Aorta (tissue), 5 donors: ENCODE measurements around the gene MYCBP2. TPM values are rescaled to one million over a fixed set of nuclear protein-coding genes. Genes with fewer than 3 reads are reported as not detected.

Source experiments
- ATAC-seq: fragments of 200-7000 bp; cut with Tn5 transposase; one replicate; pipeline ENCODE4 v1.9.1; 2022; ENCODE audit warnings: moderate library complexity; ENCODE audit not compliant: low FRiP score
- DNase-seq, 2 donors: peaks; one replicate each; pipeline ENCODE4 v3.0.0-alpha.2; 2020
- H3K27ac ChIP-seq, 2 donors: one replicate each; pipeline ENCODE4 v1.5.1; 2013; ENCODE audit warnings: low read length in 2 of 2, mild to moderate bottlenecking in 2 of 2, moderate library complexity in 2 of 2, control low read depth in 1 of 2, inconsistent platforms in 1 of 2, low read depth in 1 of 2
- H3K27me3 ChIP-seq, 2 donors: one replicate each; pipeline ENCODE4 v1.6.1; 2013; ENCODE audit warnings: control low read depth in 1 of 2, low read length in 1 of 2, mild to moderate bottlenecking in 1 of 2, moderate library complexity in 1 of 2; ENCODE audit not compliant: insufficient read depth in 2 of 2, control insufficient read depth in 1 of 2
- H3K36me3 ChIP-seq, 2 donors: one replicate each; pipeline ENCODE4 v1.6.1; 2013; ENCODE audit warnings: control low read depth in 1 of 2, low read length in 1 of 2, mild to moderate bottlenecking in 1 of 2; ENCODE audit not compliant: insufficient read depth in 2 of 2, control insufficient read depth in 1 of 2
- H3K4me1 ChIP-seq, 2 donors: one replicate each; pipeline ENCODE4 v1.6.1; 2013; ENCODE audit warnings: low read length in 2 of 2, control low read depth in 1 of 2, mild to moderate bottlenecking in 1 of 2, moderate library complexity in 1 of 2; ENCODE audit not compliant: insufficient read depth in 2 of 2, control insufficient read depth in 1 of 2
- H3K4me3 ChIP-seq, 2 donors: one replicate each; pipeline ENCODE4 v1.5.1; 2013; ENCODE audit warnings: low read length in 2 of 2, control low read depth in 1 of 2, mild to moderate bottlenecking in 1 of 2
- H3K9me3 ChIP-seq: one replicate; pipeline ENCODE4 v1.6.1; 2013; ENCODE audit warnings: mild to moderate bottlenecking, low read length; ENCODE audit not compliant: control insufficient read depth
- WGBS, 2 donors: extraction: QIAGEN DNeasy Blood & Tissue Kit; methylation state at CpG; one replicate each; pipeline ENCODE4 v1.1.7; 2013; 5-methylcytosine and 5-hydroxymethylcytosine counted together
- intact Hi-C, 2 donors: fragments of 100-400 bp; cut with DNase I; formaldehyde crosslinking; loops; one replicate each; pipeline versions ENCODE4 v1.14.2 to v1.15.0; 2022
- polyA plus RNA-seq, 2 donors: library from polyadenylated mRNA; stranded (reverse); fragments of 200-250 nt; gene quantifications; one replicate each; pipeline ENCODE4 v1.2.3, GENCODE V29; 2013
- total RNA-seq, 2 donors: library from RNA; stranded (reverse); fragmentation: NEBNext Ultra II Directional; extraction: Animal tissue kit (Norgen Biotek cat#: 25700); gene quantifications; one replicate each; pipeline ENCODE4 v1.2.1, GENCODE V29; 2021
- donor health status: healthy with polysubstance abuse.
- donor health status: Bipolar disorder and iron deficiency.
- donor health status: DM: no; HTN: no; CAD: no.
- donor health status: DM: no; HTN: no; CAD: no.
- donor health status: DM: yes; HTN: yes; CAD: no.

The MYCBP2 gene
- total and polyA plus RNA-seq, 4 donors: 8.1 to 166 (median 96.1) TPM

- no peak for ATAC-seq
- H3K27me3 ChIP-seq: no peaks in the 10 kb centered on the region
- 59 to 77% methylated on average over 2 of the region's 2 CpGs for WGBS, 2 donors
- no peaks in the 10 kb centered on the region for H3K4me1 ChIP-seq
- peaks cover 6 to 7% of the 10 kb centered on the region in 2 donors for H3K36me3 ChIP-seq
- H3K27ac ChIP-seq: no peak overlapping the region
- no peaks in the 10 kb centered on the region for H3K9me3 ChIP-seq
- H3K4me3 ChIP-seq: no peak overlapping the region
- intact Hi-C loops: no loop called here
- DNase-seq: no peak
Observed at GRCh38 chr13:77067519-77067918, 259.4 kb downstream of the MYCBP2 start.

GRCh38 chr13:77065461-77066147 is 261.3 kb downstream of the MYCBP2 start:
- peaks cover 6 to 7% of the 10 kb centered on the region in 2 donors for H3K36me3 ChIP-seq
- WGBS, 2 donors: 79 to 80% methylated on average over 5 of the region's 5 CpGs
- H3K4me1 ChIP-seq: no peaks in the 10 kb centered on the region
- intact Hi-C loops: no loop called here
- no peak overlapping the region for H3K4me3 ChIP-seq
- no peak overlapping the region for H3K27ac ChIP-seq
- H3K27me3 ChIP-seq: no peaks in the 10 kb centered on the region
- DNase-seq: no peak
- no peak for ATAC-seq
- H3K9me3 ChIP-seq: no peaks in the 10 kb centered on the region

GRCh38 chr13:77062097-77062496 is 264.8 kb downstream of the MYCBP2 start:
- Histone ChIP-seq H3K4me1 (no peaks in the 10 kb centered on the region), H3K27ac (no peak overlapping the region), H3K36me3 (peaks cover 3 to 6% of the 10 kb centered on the region in 2 donors), H3K9me3 (no peaks in the 10 kb centered on the region), H3K4me3 (no peak overlapping the region), H3K27me3 (no peaks in the 10 kb centered on the region)
- ATAC-seq: no peak
- no peak for DNase-seq
- 97 to 99% methylated on average over 1 of the region's 1 CpG for WGBS, 2 donors
- intact Hi-C loops: no loop called here

- Histone ChIP-seq H3K9me3 (no peaks in the 10 kb centered on the region), H3K4me3 (no peak overlapping the region), H3K4me1 (no peaks in the 10 kb centered on the region), H3K36me3 (peaks cover 3 to 6% of the 10 kb centered on the region in 2 donors), H3K27ac (no peak overlapping the region), H3K27me3 (no peaks in the 10 kb centered on the region)
- no peak for ATAC-seq
- no peak for DNase-seq
- intact Hi-C loops: no loop called here
- 78 to 84% methylated on average over 2 of the region's 2 CpGs for WGBS, 2 donors
Observed at GRCh38 chr13:77061362-77061761, 265.5 kb downstream of the MYCBP2 start.

GRCh38 chr13:77056886-77057285 is 270.0 kb downstream of the MYCBP2 start:
- no peak for ATAC-seq
- no peaks in the 10 kb centered on the region for H3K27me3 ChIP-seq
- intact Hi-C loops: no loop called here
- no peaks in the 10 kb centered on the region for H3K9me3 ChIP-seq
- peaks cover 3 to 6% of the 10 kb centered on the region in 2 donors for H3K36me3 ChIP-seq
- H3K27ac ChIP-seq: no peak overlapping the region
- 82 to 84% methylated on average over 3 of the region's 3 CpGs for WGBS, 2 donors
- no peaks in the 10 kb centered on the region for H3K4me1 ChIP-seq
- no peak overlapping the region for H3K4me3 ChIP-seq
- DNase-seq: no peak

GRCh38 chr13:77056382-77056781 is 270.5 kb downstream of the MYCBP2 start:
- H3K27ac ChIP-seq: no peak overlapping the region

GRCh38 chr13:77055158-77055557 is 271.7 kb downstream of the MYCBP2 start:
- no peak overlapping the region for H3K27ac ChIP-seq
- no peak overlapping the region for H3K4me3 ChIP-seq
- DNase-seq: no peak
- no peaks in the 10 kb centered on the region for H3K9me3 ChIP-seq
- H3K4me1 ChIP-seq: no peaks in the 10 kb centered on the region
- H3K36me3 ChIP-seq: peaks cover 5 to 6% of the 10 kb centered on the region in 2 donors
- H3K27me3 ChIP-seq: no peaks in the 10 kb centered on the region
- intact Hi-C loops: no loop called here
- no peak for ATAC-seq
- WGBS, 2 donors: 97 to 98% methylated on average over 2 of the region's 2 CpGs

More at GRCh38 chr13:77056382-77056781, 270.5 kb downstream of the MYCBP2 start:
- DNase-seq: no peak
- Histone ChIP-seq H3K4me3 (no peak overlapping the region), H3K36me3 (peaks cover 3 to 6% of the 10 kb centered on the region in 2 donors), H3K4me1 (no peaks in the 10 kb centered on the region), H3K27me3 (no peaks in the 10 kb centered on the region), H3K9me3 (no peaks in the 10 kb centered on the region)
- no peak for ATAC-seq
- 69 to 73% methylated on average over 3 of the region's 3 CpGs for WGBS, 2 donors
- intact Hi-C loops: no loop called here

GRCh38 chr13:77053192-77053591 is 273.7 kb downstream of the MYCBP2 start:
- H3K9me3 ChIP-seq: no peaks in the 10 kb centered on the region
- intact Hi-C loops: no loop called here
- H3K27ac ChIP-seq: no peak overlapping the region
- no peaks in the 10 kb centered on the region for H3K27me3 ChIP-seq
- no peak overlapping the region for H3K4me3 ChIP-seq
- DNase-seq (no peak), ATAC-seq (no peak)
- peaks cover 5 to 6% of the 10 kb centered on the region in 2 donors for H3K36me3 ChIP-seq
- no peaks in the 10 kb centered on the region for H3K4me1 ChIP-seq
- WGBS, 2 donors: 86 to 90% methylated on average over 4 of the region's 4 CpGs

- WGBS, 2 donors: 59% methylated on average over 4 of the region's 4 CpGs
- no peaks in the 10 kb centered on the region for H3K9me3 ChIP-seq
- H3K27me3 ChIP-seq: no peaks in the 10 kb centered on the region
- no peak overlapping the region for H3K4me3 ChIP-seq
- peaks cover 2 to 4% of the 10 kb centered on the region in 2 donors for H3K36me3 ChIP-seq
- no peak overlapping the region for H3K27ac ChIP-seq
- ATAC-seq: no peak
- intact Hi-C loops: no loop called here
- DNase-seq: no peak
- no peaks in the 10 kb centered on the region for H3K4me1 ChIP-seq
Observed at GRCh38 chr13:77048681-77049080, 278.2 kb downstream of the MYCBP2 start.
